Transverse colon (tissue), 4 donors: Measurements from ENCODE around the gene XCR1. TPM values are rescaled to one million over a fixed set of nuclear protein-coding genes. Genes with fewer than 3 reads are reported as not detected.

Experiments
- DNase-seq: peaks from one replicate; pipeline ENCODE4 v3.0.0-alpha.2; 2019
- H3K27ac ChIP-seq, 4 donors: fragments of 200-600 bp; sonication (generic); 2 replicates each; pipeline ENCODE4 v1.5.1; 2016 to 2018; ENCODE audit warnings: inconsistent platforms in 4 of 4
- H3K27me3 ChIP-seq: fragments of 200-600 bp; sonication (generic); 2 replicates; pipeline ENCODE4 v1.5.1; 2017; ENCODE audit warnings: inconsistent platforms
- H3K36me3 ChIP-seq, 4 donors: fragments of 200-600 bp; sonication (generic); 2 replicates each; pipeline ENCODE4 v1.5.1; 2017 to 2019; ENCODE audit warnings: inconsistent platforms in 4 of 4
- H3K4me1 ChIP-seq, 4 donors: fragments of 200-600 bp; sonication (generic); 2 replicates each; pipeline ENCODE4 v1.5.1; 2017 to 2020; ENCODE audit warnings: inconsistent platforms in 4 of 4
- H3K4me3 ChIP-seq, 4 donors: fragments of 200-600 bp; sonication (generic); 1 replicate in 1 of 4; 2 replicates in 3 of 4; pipeline versions ENCODE4 v1.5.1 to v1.6.1; 2017 to 2019; ENCODE audit warnings: inconsistent platforms in 4 of 4
- H3K9me3 ChIP-seq, 2 donors: fragments of 200-600 bp; sonication (generic); 2 replicates each; pipeline ENCODE4 v1.5.1; 2017 to 2019; ENCODE audit warnings: inconsistent platforms in 2 of 2
- CTCF ChIP-seq, 5 experiments: fragments of 200-600 bp in 3 of 5; fragments of 450-650 bp in 2 of 5; sonication (generic) in 3 of 5; IDR thresholded peaks; 1 replicate in 2 of 5; 2 replicates in 3 of 5; pipeline ENCODE4 v1.5.1; 2016 to 2017; ENCODE audit warnings: antibody characterized with exemption in 5 of 5, inconsistent platforms in 3 of 5, mild to moderate bottlenecking in 2 of 5, moderate library complexity in 1 of 5
- EP300 ChIP-seq: sonication (generic); formaldehyde crosslinking; IDR thresholded peaks from one replicate; pipeline ENCODE4 v1.6.1; 2017; ENCODE audit warnings: antibody characterized with exemption, low read depth
- POLR2A ChIP-seq: fragments of 450-650 bp; IDR thresholded peaks from one replicate; pipeline ENCODE4 v1.6.1; 2016; ENCODE audit warnings: antibody characterized with exemption, mild to moderate bottlenecking, moderate library complexity
- POLR2AphosphoS5 ChIP-seq, 3 donors: sonication (generic); formaldehyde crosslinking; IDR thresholded peaks; one replicate each; pipeline ENCODE4 v1.6.1; 2016; ENCODE audit warnings: antibody characterized with exemption in 3 of 3
- WGBS, 2 donors: methylation state at CpG; one replicate each; pipeline ENCODE4 v1.1.5; 2018; ENCODE audit warnings: low coverage in 1 of 2; 5-methylcytosine and 5-hydroxymethylcytosine counted together
- in situ Hi-C, 4 donors: fragments of 200-750 bp; cut with MboI; loops; one replicate each; pipeline versions ENCODE4 v1.15.0 to v1.15.1; 2017; ENCODE audit warnings: low sequenced_read_pairs in 3 of 4, low pct_ligation_motif_present in 1 of 4, low pct_unique_long_range_greater_than_20kb in 1 of 4
- intact Hi-C: fragments of 100-400 bp; cut with DNase I; formaldehyde crosslinking; loops from one replicate; pipeline ENCODE4 v1.15.1; 2023; ENCODE audit warnings: low total_unique reads
- total RNA-seq, 4 donors: library from RNA; depleted of rRNA; stranded (reverse); fragments of >200 nt; gene quantifications; one replicate each; pipeline ENCODE4 v1.1.0, GENCODE V29; 2016

XCR1 gene
- total RNA-seq, 4 donors from 2014 or later, result 0.14 to 0.32 TPM; not detected in 2

- TF ChIP-seq POLR2A (no peak), EP300 (no peak), CTCF (IDR thresholded peaks at IDR 0.05) (no peak), POLR2AphosphoS5 (IDR thresholded peaks at IDR 0.05) (no peak)
- Histone ChIP-seq H3K4me3 (no peak overlapping the region), H3K27ac (no peak overlapping the region), H3K36me3 (no peaks in the 10 kb centered on the region), H3K27me3 (no peaks in the 10 kb centered on the region), H3K9me3 (peaks cover 0 to 5% of the 10 kb centered on the region in 2 donors), H3K4me1 (no peaks in the 10 kb centered on the region)
- WGBS, 2 donors, result 50 to 55% methylated on average over 3 of the region's 3 CpGs
- no peak for DNase-seq
- in situ Hi-C loops, result no loop called here
- intact Hi-C loops, result no loop called here
Measured at GRCh38 chr3:46024131-46024530, 3.2 kb downstream of the XCR1 start.

- H3K4me1 ChIP-seq, result no peaks in the 10 kb centered on the region
- no peak overlapping the region for H3K27ac ChIP-seq
- DNase-seq, result no peak
- no peak overlapping the region for H3K4me3 ChIP-seq
- H3K36me3 ChIP-seq, result no peaks in the 10 kb centered on the region
- no peak for TF ChIP-seq CTCF (IDR thresholded peaks at IDR 0.05)
- no peak for TF ChIP-seq POLR2AphosphoS5 (IDR thresholded peaks at IDR 0.05)
- TF ChIP-seq EP300, result no peak
- no peak for TF ChIP-seq POLR2A
- in situ Hi-C loops, result no loop called here
- peaks cover 0 to 5% of the 10 kb centered on the region in 2 donors for H3K9me3 ChIP-seq
- WGBS, 2 donors, result 69 to 95% methylated on average over 7 to 34 of the region's 34 CpGs
- intact Hi-C loops, result no loop called here
- no peaks in the 10 kb centered on the region for H3K27me3 ChIP-seq
Measured at GRCh38 chr3:46022909-46023785, 4.1 kb downstream of the XCR1 start.

GRCh38 chr3:46021516-46021915 is 5.8 kb downstream of the XCR1 start:
- WGBS, 2 donors, result 97 to 100% methylated on average over 2 to 8 of the region's 8 CpGs
- Histone ChIP-seq H3K36me3 (no peaks in the 10 kb centered on the region), H3K4me1 (no peaks in the 10 kb centered on the region), H3K9me3 (no peaks in the 10 kb centered on the region), H3K27me3 (no peaks in the 10 kb centered on the region), H3K27ac (no peak overlapping the region), H3K4me3 (no peak overlapping the region)
- DNase-seq, result no peak
- no peak for TF ChIP-seq CTCF (IDR thresholded peaks at IDR 0.05)
- TF ChIP-seq POLR2AphosphoS5 (IDR thresholded peaks at IDR 0.05), result no peak
- no peak for TF ChIP-seq POLR2A
- TF ChIP-seq EP300, result no peak
- intact Hi-C loops (no loop called here), in situ Hi-C loops (no loop called here)

GRCh38 chr3:46020766-46021510 is 6.3 kb downstream of the XCR1 start:
- TF ChIP-seq POLR2A (no peak), CTCF (IDR thresholded peaks at IDR 0.05) (no peak), EP300 (no peak), POLR2AphosphoS5 (IDR thresholded peaks at IDR 0.05) (no peak)
- no peaks in the 10 kb centered on the region for H3K9me3 ChIP-seq
- 94 to 96% methylated on average over 22 to 37 of the region's 37 CpGs for WGBS, 2 donors
- no peaks in the 10 kb centered on the region for H3K27me3 ChIP-seq
- no peaks in the 10 kb centered on the region for H3K4me1 ChIP-seq
- intact Hi-C loops (no loop called here), in situ Hi-C loops (no loop called here)
- no peak overlapping the region for H3K4me3 ChIP-seq
- DNase-seq, result no peak
- no peak overlapping the region for H3K27ac ChIP-seq
- H3K36me3 ChIP-seq, result no peaks in the 10 kb centered on the region
